Loucy (cell line): ENCODE data around the gene DOCK9.

Experiments used
- H2AFZ ChIP-seq: fragments of 200-600 bp; sonication (generic); 2 replicates; pipeline ENCODE4 v1.6.0; 2016; ENCODE audit warnings: antibody characterized with exemption, mild to moderate bottlenecking, low read length, moderate library complexity
- H3F3A ChIP-seq: fragments of 200-600 bp; 2 replicates; pipeline ENCODE4 v1.6.0; 2016; ENCODE audit warnings: antibody characterized with exemption, low read depth, mild to moderate bottlenecking
- H3K27me3 ChIP-seq: fragments of 200-600 bp; sonication (generic); 2 replicates; pipeline ENCODE4 v1.6.1; 2014; ENCODE audit warnings: low read length, mild to moderate bottlenecking; ENCODE audit not compliant: insufficient read depth, poor library complexity, severe bottlenecking
- H3K36me3 ChIP-seq: fragments of 200-600 bp; sonication (generic); 2 replicates; pipeline ENCODE4 v1.6.1; 2016; ENCODE audit warnings: low read length; ENCODE audit not compliant: insufficient read depth
- H3K4me1 ChIP-seq: fragments of 200-600 bp; sonication (generic); 2 replicates; pipeline ENCODE4 v1.5.1; 2014; ENCODE audit warnings: low read length, mild to moderate bottlenecking; ENCODE audit not compliant: insufficient read depth, poor library complexity, severe bottlenecking
- H3K4me2 ChIP-seq: fragments of 200-600 bp; sonication (generic); 2 replicates; pipeline ENCODE4 v1.6.0; 2014; ENCODE audit warnings: antibody characterized with exemption, low read length, low read depth, mild to moderate bottlenecking; ENCODE audit not compliant: poor library complexity, severe bottlenecking
- H3K4me3 ChIP-seq: fragments of 200-600 bp; sonication (generic); 2 replicates; pipeline ENCODE4 v1.5.1; 2014; ENCODE audit warnings: low read length, mild to moderate bottlenecking, mixed read lengths; ENCODE audit not compliant: poor library complexity, severe bottlenecking
- H3K79me2 ChIP-seq: fragments of 200-600 bp; sonication (generic); 2 replicates; pipeline ENCODE4 v1.6.1; 2014; ENCODE audit warnings: low read length; ENCODE audit not compliant: insufficient read depth
- H3K9ac ChIP-seq: fragments of 200-600 bp; sonication (generic); 2 replicates; pipeline ENCODE4 v1.6.0; 2014; ENCODE audit warnings: mild to moderate bottlenecking, low read depth, low read length, moderate library complexity; ENCODE audit not compliant: poor library complexity, severe bottlenecking
- H3K9me2 ChIP-seq: fragments of 200-600 bp; sonication (generic); replicated peaks from 2 replicates; pipeline ENCODE4 v1.6.1; 2016; ENCODE audit warnings: low read depth, low read length, mixed read lengths
- H3K9me3 ChIP-seq: fragments of 200-600 bp; sonication (generic); 2 replicates; pipeline ENCODE4 v1.6.1; 2014; ENCODE audit warnings: mild to moderate bottlenecking, antibody characterized with exemption, low read length, low read depth; ENCODE audit not compliant: insufficient read depth
- H4K20me1 ChIP-seq: fragments of 200-600 bp; sonication (generic); 2 replicates; pipeline ENCODE4 v1.6.0; 2014; ENCODE audit warnings: antibody characterized with exemption, low read length, mild to moderate bottlenecking; ENCODE audit not compliant: insufficient read depth, poor library complexity, severe bottlenecking
- CTCF ChIP-seq: fragments of 200-600 bp; sonication (generic); conservative IDR thresholded peaks from 2 replicates; pipeline ENCODE4 v1.5.1; 2014; ENCODE audit warnings: mild to moderate bottlenecking, antibody characterized with exemption, low read length
- EZH2phosphoT487 ChIP-seq: fragments of 200-600 bp; IDR thresholded peaks from 2 replicates; pipeline ENCODE4 v1.6.1; 2018; ENCODE audit warnings: antibody characterized with exemption, mild to moderate bottlenecking, moderate library complexity, borderline replicate concordance

The DOCK9 gene

GRCh38 chr13:99008577-99008976, 30.7 kb upstream of the DOCK9 start:
- Histone ChIP-seq H3K36me3 (no peaks in the 10 kb centered on the region), H3K4me2 (no peak overlapping the region)
- TF ChIP-seq CTCF (no peak), EZH2phosphoT487 (no peak)

GRCh38 chr13:99007414-99007986, 29.6 kb upstream of the DOCK9 start:
- no peaks in the 10 kb centered on the region for H3K9me2 ChIP-seq
- TF ChIP-seq EZH2phosphoT487 (no peak), CTCF (no peak)
- no peak overlapping the region for H3K4me2 ChIP-seq
- H3K9me3 ChIP-seq = no peaks in the 10 kb centered on the region
- no peaks in the 10 kb centered on the region for H3K79me2 ChIP-seq
- no peaks in the 10 kb centered on the region for H3K27me3 ChIP-seq
- no peaks in the 10 kb centered on the region for H4K20me1 ChIP-seq
- peaks cover 13% of the 10 kb centered on the region for H3K4me1 ChIP-seq
- no peaks in the 10 kb centered on the region for H3K36me3 ChIP-seq
- no peak overlapping the region for H2AFZ ChIP-seq
- no peaks in the 10 kb centered on the region for H3F3A ChIP-seq
- no peak overlapping the region for H3K9ac ChIP-seq
- no peak overlapping the region for H3K4me3 ChIP-seq

More at GRCh38 chr13:99008577-99008976, 30.7 kb upstream of the DOCK9 start:
- Histone ChIP-seq H3K79me2 (no peaks in the 10 kb centered on the region), H3F3A (no peaks in the 10 kb centered on the region), H3K9ac (no peak overlapping the region), H3K9me2 (no peaks in the 10 kb centered on the region), H3K4me3 (no peak overlapping the region), H4K20me1 (no peaks in the 10 kb centered on the region), H3K27me3 (no peaks in the 10 kb centered on the region), H3K9me3 (no peaks in the 10 kb centered on the region), H3K4me1 (peaks cover 13% of the 10 kb centered on the region), H2AFZ (no peak overlapping the region)

- TF ChIP-seq CTCF = no peak
- TF ChIP-seq EZH2phosphoT487 = no peak
- Histone ChIP-seq H3K27me3 (no peaks in the 10 kb centered on the region), H3K9ac (no peak overlapping the region), H3K9me2 (no peaks in the 10 kb centered on the region), H3F3A (no peaks in the 10 kb centered on the region), H3K4me3 (no peak overlapping the region), H4K20me1 (no peaks in the 10 kb centered on the region), H3K9me3 (no peaks in the 10 kb centered on the region), H3K4me1 (peaks cover 19% of the 10 kb centered on the region), H2AFZ (no peak overlapping the region), H3K4me2 (no peak overlapping the region), H3K36me3 (no peaks in the 10 kb centered on the region), H3K79me2 (no peaks in the 10 kb centered on the region)
These were observed 27.7 kb upstream of the DOCK9 start for GRCh38 chr13:99005609-99006008.
